Kidney (tissue), 14 donors: ENCODE results near the gene IGSF9. TPM values are rescaled to one million over a fixed set of nuclear protein-coding genes. Genes with fewer than 3 reads are reported as not detected.

ENCODE experiments used
- DNase-seq, 5 donors: peaks; one replicate each; pipeline ENCODE4 v3.0.0-alpha.2; 2013 to 2020
- FAIRE-seq: peaks from 2 replicates; lab custom pipeline; 2012; peaks lifted over from hg19 to GRCh38; lab: Jason Lieb, UNC
- H3K27ac ChIP-seq, 2 donors: one replicate each; pipeline ENCODE4 v1.7.0; 2013; ENCODE audit warnings: low read depth in 2 of 2, low read length in 2 of 2, inconsistent platforms in 1 of 2
- H3K27me3 ChIP-seq: one replicate; pipeline ENCODE4 v1.7.1; 2013; ENCODE audit warnings: low read length, inconsistent platforms; ENCODE audit not compliant: control insufficient read depth, insufficient read depth
- H3K36me3 ChIP-seq, 3 donors: one replicate each; pipeline versions ENCODE4 v1.7.0 to v1.7.1; 2013; ENCODE audit warnings: low read length in 3 of 3, control low read depth in 1 of 3, inconsistent platforms in 1 of 3; ENCODE audit not compliant: insufficient read depth in 3 of 3, control insufficient read depth in 2 of 3
- H3K4me1 ChIP-seq, 3 donors: one replicate each; pipeline versions ENCODE4 v1.7.0 to v1.7.1; 2013; ENCODE audit warnings: low read length in 3 of 3, inconsistent platforms in 1 of 3, low read depth in 1 of 3; ENCODE audit not compliant: control insufficient read depth in 2 of 3, insufficient read depth in 2 of 3
- H3K4me3 ChIP-seq, 3 donors: one replicate each; pipeline versions ENCODE4 v1.7.0 to v1.8.1; 2013; ENCODE audit warnings: low read length in 3 of 3, control low read depth in 1 of 3, inconsistent platforms in 1 of 3
- H3K9ac ChIP-seq, 3 donors: one replicate each; pipeline versions ENCODE4 v1.7.0 to v1.7.1; 2013; ENCODE audit warnings: low read length in 3 of 3, control low read depth in 1 of 3, inconsistent platforms in 1 of 3
- H3K9me3 ChIP-seq, 3 donors: one replicate each; pipeline versions ENCODE4 v1.7.0 to v1.7.1; 2013; ENCODE audit warnings: low read length in 3 of 3, control low read depth in 1 of 3, inconsistent platforms in 1 of 3; ENCODE audit not compliant: control insufficient read depth in 2 of 3, insufficient read depth in 1 of 3
- intact Hi-C: fragments of 100-400 bp; cut with DNase I; formaldehyde crosslinking; loops from one replicate; pipeline ENCODE4 v1.11.1; 2022
- polyA plus RNA-seq: library from polyadenylated mRNA; stranded (reverse); fragments of 350-450 nt; fragmentation: Illumina TruSeq; extraction: RNeasy Lipid Tissue Mini Kit (QIAGEN cat#74804); gene quantifications from one replicate; pipeline ENCODE4 v1.2.3, GENCODE V29; 2014; ENCODE audit warnings: low read depth, low replicate concordance; ENCODE audit not compliant: insufficient read depth
- total RNA-seq: library from RNA; stranded (reverse); fragmentation: NEBNext Ultra II Directional; extraction: Animal tissue kit (Norgen Biotek cat#: 25700); gene quantifications from one replicate; pipeline ENCODE4 v1.2.1, GENCODE V29; 2021
- TF ChIP-seq, protein P1 (sequence below): IDR thresholded peaks from 3 replicates; pipeline ENCODE4 v1.5.1; 2012; ENCODE audit warnings: mild to moderate bottlenecking, moderate library complexity, borderline replicate concordance; ENCODE audit not compliant: insufficient read depth; ENCODE audit errors: extremely low read depth
- donor health status: control.
- donor health status: control.
- donor health status: control.
- donor health status: control.
- donor health status: control.
- donor health status: DM: yes; HTN: yes; CAD: no.
- donor health status: Normal renal cell carcinoma (clear cell type).

The IGSF9 gene
- total and polyA plus RNA-seq, 2 donors from 2014 or later, result 0.88 to 1.3 TPM

DNA sequence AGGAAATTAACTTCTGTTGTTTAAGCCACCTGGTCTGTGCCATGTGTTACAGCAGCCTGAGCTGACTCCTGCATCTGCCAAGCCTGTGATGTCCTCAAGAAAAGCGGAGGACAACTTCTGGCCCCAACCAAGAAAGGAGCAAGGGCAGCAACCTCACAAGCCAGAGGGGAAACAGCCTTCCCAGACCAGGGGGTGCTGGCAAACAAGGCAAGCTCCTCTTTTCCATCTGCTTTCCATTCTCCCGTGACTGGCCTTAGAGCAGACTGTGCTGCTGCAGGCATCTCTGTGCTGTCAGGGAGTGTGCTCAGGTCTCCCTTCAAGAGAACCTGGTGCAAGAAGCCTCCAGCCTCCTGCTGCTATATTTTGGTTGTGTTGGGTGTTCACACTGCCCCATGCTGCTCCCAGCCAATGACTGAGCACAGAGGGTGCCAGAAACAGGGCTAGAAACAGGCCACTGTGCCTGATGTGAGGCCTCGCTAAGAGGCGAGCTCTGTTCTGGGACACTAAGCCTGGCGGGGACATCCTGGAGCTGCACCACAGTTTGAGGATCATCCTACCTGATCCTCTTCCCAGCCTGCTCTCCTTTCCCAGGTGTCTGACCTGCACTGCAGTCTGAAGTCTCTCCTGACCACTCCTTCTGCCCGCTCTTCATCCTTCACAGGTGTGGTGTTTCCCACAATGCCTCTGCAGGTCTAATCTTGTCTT, 36.1 kb upstream of the IGSF9 start:
- TF ChIP-seq, protein P1, sequence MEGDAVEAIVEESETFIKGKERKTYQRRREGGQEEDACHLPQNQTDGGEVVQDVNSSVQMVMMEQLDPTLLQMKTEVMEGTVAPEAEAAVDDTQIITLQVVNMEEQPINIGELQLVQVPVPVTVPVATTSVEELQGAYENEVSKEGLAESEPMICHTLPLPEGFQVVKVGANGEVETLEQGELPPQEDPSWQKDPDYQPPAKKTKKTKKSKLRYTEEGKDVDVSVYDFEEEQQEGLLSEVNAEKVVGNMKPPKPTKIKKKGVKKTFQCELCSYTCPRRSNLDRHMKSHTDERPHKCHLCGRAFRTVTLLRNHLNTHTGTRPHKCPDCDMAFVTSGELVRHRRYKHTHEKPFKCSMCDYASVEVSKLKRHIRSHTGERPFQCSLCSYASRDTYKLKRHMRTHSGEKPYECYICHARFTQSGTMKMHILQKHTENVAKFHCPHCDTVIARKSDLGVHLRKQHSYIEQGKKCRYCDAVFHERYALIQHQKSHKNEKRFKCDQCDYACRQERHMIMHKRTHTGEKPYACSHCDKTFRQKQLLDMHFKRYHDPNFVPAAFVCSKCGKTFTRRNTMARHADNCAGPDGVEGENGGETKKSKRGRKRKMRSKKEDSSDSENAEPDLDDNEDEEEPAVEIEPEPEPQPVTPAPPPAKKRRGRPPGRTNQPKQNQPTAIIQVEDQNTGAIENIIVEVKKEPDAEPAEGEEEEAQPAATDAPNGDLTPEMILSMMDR, result no peak
- Histone ChIP-seq H3K9me3 (no peaks in the 10 kb centered on the region), H3K9ac (no peak overlapping the region), H3K27me3 (no peaks in the 10 kb centered on the region), H3K4me1 (no peaks in the 10 kb centered on the region), H3K4me3 (no peak overlapping the region), H3K27ac (no peak overlapping the region), H3K36me3 (no peaks in the 10 kb centered on the region)
- intact Hi-C loops, result no loop called here
- no peak for DNase-seq
- FAIRE-seq, result no peak

DNA sequence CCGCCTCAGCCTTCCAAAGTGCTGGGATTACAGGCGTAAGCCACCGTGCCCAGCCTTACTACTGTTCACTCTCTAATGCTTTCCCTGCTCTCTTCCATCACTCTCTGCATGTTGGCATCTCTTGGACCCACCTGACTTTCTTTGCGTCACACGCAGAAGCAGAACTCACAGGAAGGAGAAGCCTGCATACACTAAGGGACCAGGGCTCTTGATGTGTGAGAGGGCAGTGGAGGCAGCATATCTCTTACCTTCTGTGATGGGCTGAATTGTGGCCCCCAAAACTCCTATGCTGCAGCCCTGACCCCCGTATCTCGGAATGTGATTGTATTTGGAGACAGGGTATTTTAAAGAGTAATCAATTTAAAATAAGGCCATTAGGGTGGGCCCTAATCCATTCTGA, 35.4 kb upstream of the IGSF9 start:
- H3K4me3 ChIP-seq, result no peak overlapping the region
- DNase-seq (no peak), FAIRE-seq (no peak)
- H3K36me3 ChIP-seq, result no peaks in the 10 kb centered on the region
- TF ChIP-seq, protein P1, result no peak
- H3K9ac ChIP-seq, result no peak overlapping the region
- intact Hi-C loops, result no loop called here
- no peaks in the 10 kb centered on the region for H3K4me1 ChIP-seq
- H3K27me3 ChIP-seq, result no peaks in the 10 kb centered on the region
- H3K27ac ChIP-seq, result no peak overlapping the region
- H3K9me3 ChIP-seq, result no peaks in the 10 kb centered on the region

DNA sequence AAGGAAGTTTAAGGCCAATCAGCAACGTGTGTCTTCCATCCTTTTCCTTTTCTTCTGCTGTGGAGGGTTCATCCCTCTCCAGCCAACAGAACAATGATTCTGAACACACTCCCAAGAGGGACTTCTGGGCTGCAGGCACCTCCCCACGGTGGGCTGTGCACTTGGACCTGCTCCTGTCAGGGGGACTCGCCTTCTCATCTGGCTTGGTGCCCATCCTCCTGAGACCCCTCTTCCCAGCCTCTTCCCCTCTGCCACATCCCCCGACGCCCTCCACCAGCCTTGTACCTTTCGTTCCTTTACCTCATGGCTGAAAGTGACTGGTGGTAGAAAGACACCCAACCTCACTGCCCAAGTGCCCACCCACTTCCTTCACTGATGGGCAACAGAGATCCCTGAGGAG, 34.7 kb upstream of the IGSF9 start:
- Histone ChIP-seq H3K4me3 (no peak overlapping the region), H3K27ac (no peak overlapping the region), H3K4me1 (no peaks in the 10 kb centered on the region), H3K36me3 (no peaks in the 10 kb centered on the region), H3K9me3 (no peaks in the 10 kb centered on the region), H3K9ac (no peak overlapping the region), H3K27me3 (no peaks in the 10 kb centered on the region)
- FAIRE-seq (no peak), DNase-seq (no peak)
- intact Hi-C loops, result no loop called here
- TF ChIP-seq, protein P1, result no peak

- FAIRE-seq (no peak), DNase-seq (no peak)
- H3K27ac ChIP-seq, result no peak overlapping the region
- no peaks in the 10 kb centered on the region for H3K9me3 ChIP-seq
- no peak overlapping the region for H3K9ac ChIP-seq
- intact Hi-C loops, result no loop called here
- H3K4me1 ChIP-seq, result no peaks in the 10 kb centered on the region
- H3K36me3 ChIP-seq, result no peaks in the 10 kb centered on the region
- H3K27me3 ChIP-seq, result no peaks in the 10 kb centered on the region
- TF ChIP-seq, protein P1, result no peak
- H3K4me3 ChIP-seq, result no peak overlapping the region
These were observed 33.8 kb upstream of the IGSF9 start for GRCh38 chr1:159979257-159979656.
